GM12874 (cell line): ENCODE results near the gene BCL2L14.

ENCODE experiments used
- TF ChIP-seq, protein P1 (sequence below): IDR thresholded peaks from 2 replicates; pipeline ENCODE4 v1.5.1; 2011; ENCODE audit warnings: low read depth, mild to moderate bottlenecking, control low read depth, low read length, moderate library complexity; ENCODE audit not compliant: insufficient read depth

Gene BCL2L14

GRCh38 chr12:12039897-12040296 lies 30.8 kb upstream of the BCL2L14 start:
- TF ChIP-seq, protein P1, sequence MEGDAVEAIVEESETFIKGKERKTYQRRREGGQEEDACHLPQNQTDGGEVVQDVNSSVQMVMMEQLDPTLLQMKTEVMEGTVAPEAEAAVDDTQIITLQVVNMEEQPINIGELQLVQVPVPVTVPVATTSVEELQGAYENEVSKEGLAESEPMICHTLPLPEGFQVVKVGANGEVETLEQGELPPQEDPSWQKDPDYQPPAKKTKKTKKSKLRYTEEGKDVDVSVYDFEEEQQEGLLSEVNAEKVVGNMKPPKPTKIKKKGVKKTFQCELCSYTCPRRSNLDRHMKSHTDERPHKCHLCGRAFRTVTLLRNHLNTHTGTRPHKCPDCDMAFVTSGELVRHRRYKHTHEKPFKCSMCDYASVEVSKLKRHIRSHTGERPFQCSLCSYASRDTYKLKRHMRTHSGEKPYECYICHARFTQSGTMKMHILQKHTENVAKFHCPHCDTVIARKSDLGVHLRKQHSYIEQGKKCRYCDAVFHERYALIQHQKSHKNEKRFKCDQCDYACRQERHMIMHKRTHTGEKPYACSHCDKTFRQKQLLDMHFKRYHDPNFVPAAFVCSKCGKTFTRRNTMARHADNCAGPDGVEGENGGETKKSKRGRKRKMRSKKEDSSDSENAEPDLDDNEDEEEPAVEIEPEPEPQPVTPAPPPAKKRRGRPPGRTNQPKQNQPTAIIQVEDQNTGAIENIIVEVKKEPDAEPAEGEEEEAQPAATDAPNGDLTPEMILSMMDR: no peak

- TF ChIP-seq, protein P1: no peak
These were observed 24.3 kb upstream of the BCL2L14 start for GRCh38 chr12:12046401-12046800.

GRCh38 chr12:12047682-12048081 lies 23.1 kb upstream of the BCL2L14 start:
- TF ChIP-seq, protein P1: no peak

GRCh38 chr12:12048266-12048665 lies 22.5 kb upstream of the BCL2L14 start:
- TF ChIP-seq, protein P1: no peak

DNA sequence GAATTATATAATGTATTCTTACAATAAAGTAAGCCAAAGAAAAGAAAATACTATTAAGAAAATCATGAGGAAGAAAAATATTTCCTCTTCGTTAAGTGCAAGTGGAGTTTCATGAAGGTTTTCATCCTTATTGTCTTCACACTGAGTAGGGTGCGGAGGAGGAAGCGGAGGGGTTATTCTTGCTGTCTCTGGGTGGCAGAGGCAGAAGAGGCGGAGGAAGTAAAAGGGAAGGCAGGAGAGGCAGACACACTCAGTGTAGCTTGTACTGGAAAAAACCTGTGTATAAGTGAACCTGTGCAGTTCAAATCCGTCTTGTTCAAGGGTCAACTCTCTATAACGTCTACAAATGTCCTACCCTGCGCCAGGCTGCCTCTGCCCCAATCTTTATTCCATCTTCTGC lies 22.0 kb upstream of the BCL2L14 start:
- TF ChIP-seq, protein P1: no peak

DNA sequence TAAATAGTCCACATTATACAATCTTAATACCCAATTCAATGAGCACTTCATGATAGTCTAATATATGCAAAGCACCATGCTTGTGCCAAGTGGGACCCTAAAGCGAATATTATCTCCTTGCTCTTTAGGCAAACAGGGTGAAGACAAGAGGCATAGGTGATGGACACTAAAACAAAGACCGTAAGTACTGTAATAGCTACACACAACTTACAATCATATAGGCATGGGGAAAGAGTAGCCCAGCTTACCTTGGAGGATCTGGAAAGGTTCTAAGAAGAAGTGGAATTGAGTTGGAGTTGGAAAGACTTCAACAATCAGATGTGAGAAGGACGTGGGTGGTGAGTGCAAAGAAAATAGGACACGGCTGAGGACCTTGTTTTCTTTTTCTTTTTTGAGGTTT lies 19.1 kb upstream of the BCL2L14 start:
- TF ChIP-seq, protein P1: no peak

DNA sequence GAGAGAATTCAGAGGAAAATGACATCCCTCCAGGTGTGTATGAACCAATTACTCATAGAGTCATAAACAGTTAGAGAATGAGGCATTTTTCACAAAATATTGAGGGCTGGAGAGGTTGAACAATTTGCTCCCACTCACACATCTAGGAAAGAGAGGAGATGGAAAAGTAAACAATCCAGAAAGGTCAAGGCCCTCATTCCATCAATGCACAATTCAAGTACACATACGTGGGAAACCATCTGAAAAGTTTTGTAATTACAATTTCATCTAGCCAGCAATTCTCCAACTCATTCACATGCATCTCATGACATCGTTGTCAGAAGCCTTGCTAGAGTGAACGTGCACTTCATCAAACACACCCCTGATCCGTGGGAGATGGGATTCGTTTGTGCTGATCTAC lies 15.7 kb upstream of the BCL2L14 start:
- TF ChIP-seq, protein P1: no peak

GRCh38 chr12:12056951-12057350 lies 13.8 kb upstream of the BCL2L14 start:
- TF ChIP-seq, protein P1: no peak
